Measurements from ENCODE around the gene TMEM14A. TPM values are rescaled to one million over a fixed set of nuclear protein-coding genes. Genes with fewer than 3 reads are reported as not detected.

TMEM14A gene
- total and polyA plus RNA-seq, 2 of the 8 experiments (the other 6 are each of a cell fraction or from before 2014, with no cell fraction given) = 11.1 to 11.2 TPM

GRCh38 chr6:52689857-52690256 is 18.9 kb downstream of the TMEM14A start:
- DNase-seq (ENCODE audit: low read depth in 1 of 2, low spot score in 2 of 2) = no peak
- no peak overlapping the region for H3K4me2 ChIP-seq (ENCODE audit: insufficient read depth in 1 of 2, low read depth in 2 of 2, low read length in 2 of 2)
- H2BK12ac ChIP-seq (ENCODE audit: low read depth, low read length) = no peak overlapping the region
- H3K14ac ChIP-seq (ENCODE audit: insufficient read length) = no peak overlapping the region
- ChIA-PET CTCF (ENCODE audit: partially characterized antibody) (interaction anchor here (0.7 to 1.3 kb wide), 2 partner anchors 18 to 300 kb away, joined by 4 to 6 read pairs; no protein-coding TSS in a partner anchor), POLR2A (ENCODE audit: partially characterized antibody) (no interaction called here)
- H3K79me2 ChIP-seq (ENCODE audit: control insufficient read depth in 1 of 2, insufficient read depth in 2 of 2, low read length in 2 of 2) = no peaks in the 10 kb centered on the region
- no peak overlapping the region for H3K23ac ChIP-seq (ENCODE audit: insufficient read length)
- H2AFZ ChIP-seq (ENCODE audit: low read length) = no peak overlapping the region
- H3K4me1 ChIP-seq (replicated peaks in 1 of 4; ENCODE audit: control insufficient read depth in 3 of 4, insufficient read depth in 4 of 4, low read length in 3 of 4) = no peaks in the 10 kb centered on the region
- no peak overlapping the region for H3K27ac ChIP-seq (ENCODE audit: low read depth, low read length)
- no peaks in the 10 kb centered on the region for H3K27me3 ChIP-seq (replicated peaks in 1 of 4; ENCODE audit: control insufficient read depth in 3 of 4, extremely low read depth in 1 of 4, insufficient read depth in 3 of 4, low read length in 3 of 4)
- H3K36me3 ChIP-seq (ENCODE audit: control insufficient read depth in 2 of 4, insufficient read depth in 4 of 4, low read length in 3 of 4) = no peaks in the 10 kb centered on the region
- H3K9me3 ChIP-seq (ENCODE audit: insufficient read depth in 2 of 2, low read depth in 1 of 2, low read length in 1 of 2) = no peaks in the 10 kb centered on the region
- no peak overlapping the region for H2BK20ac ChIP-seq (ENCODE audit: low read length)
- H2BK5ac ChIP-seq (ENCODE audit: low read depth, low read length) = no peak overlapping the region
- no peak overlapping the region for H3K18ac ChIP-seq (ENCODE audit: extremely low read depth, low read length)
- no peaks in the 10 kb centered on the region for H4K20me1 ChIP-seq (replicated peaks in 1 of 2; ENCODE audit: control insufficient read depth in 1 of 2, insufficient read depth in 2 of 2, low read length in 2 of 2)
- whole genome bisulfite sequencing, 2 experiments (ENCODE audit: extremely low coverage in 1 of 2, insufficient coverage in 1 of 2, insufficient read length in 1 of 2, insufficient replicate concordance in 2 of 2, low coverage in 1 of 2, low lambda C conversion rate in 2 of 2, missing lambda C conversion rate in 1 of 2) = 93% methylated on average over 3 of the region's 3 CpGs; no CpG with 5 or more reads in 1 of the 2 experiments
- H4K8ac ChIP-seq (ENCODE audit: extremely low read depth, insufficient read depth, low read length) = no peak overlapping the region
- no peaks in the 10 kb centered on the region for H3K23me2 ChIP-seq (ENCODE audit: low read depth, low read length)
- no peaks in the 10 kb centered on the region for H3K79me1 ChIP-seq (ENCODE audit: low read depth, low read length)
- no peak overlapping the region for H3K56ac ChIP-seq (replicated peaks; ENCODE audit: insufficient read length, low read depth, low read length)
- no peak overlapping the region for H3K4ac ChIP-seq (replicated peaks; ENCODE audit: insufficient read length, low read depth, low read length)
- no peak overlapping the region for H4K5ac ChIP-seq (ENCODE audit: insufficient read length, low read depth, low read length)
- H4K91ac ChIP-seq (replicated peaks; ENCODE audit: insufficient read length, low read length) = no peak overlapping the region
- no peak overlapping the region for H2BK15ac ChIP-seq (ENCODE audit: low read length)
- no peak for FAIRE-seq
- H3K9ac ChIP-seq (replicated peaks in 1 of 4; ENCODE audit: extremely low read depth in 1 of 4, low read depth in 3 of 4, low read length in 3 of 4) = no peak overlapping the region
- no peak overlapping the region for H3K4me3 ChIP-seq (ENCODE audit: extremely low read depth in 1 of 4, insufficient read depth in 2 of 4, low read depth in 3 of 4, low read length in 4 of 4)
- H2AK5ac ChIP-seq (ENCODE audit: low read depth, low read length) = no peak overlapping the region
- no peak overlapping the region for H2BK120ac ChIP-seq (replicated peaks; ENCODE audit: low read depth, low read length)
- TF ChIP-seq NANOG (IDR thresholded peaks at IDR 0.05; ENCODE audit: insufficient read depth, low read depth, low read length, poor library complexity, severe bottlenecking) = no peak
- no peak for TF ChIP-seq EGR1 (IDR thresholded peaks at IDR 0.05; ENCODE audit: borderline replicate concordance, low read depth, low read length)
- TF ChIP-seq HDAC2 (IDR thresholded peaks at IDR 0.05; ENCODE audit: borderline replicate concordance in 1 of 2, low read depth in 2 of 2, low read length in 2 of 2) = no peak
- TF ChIP-seq SP1 (IDR thresholded peaks at IDR 0.05; ENCODE audit: low read depth, low read length) = no peak
- TF ChIP-seq TEAD4 (IDR thresholded peaks at IDR 0.05; ENCODE audit: low read depth, low read length) = no peak
- no peak for TF ChIP-seq CTCF (IDR thresholded peaks at IDR 0.05; ENCODE audit: control extremely low read depth in 1 of 3, insufficient read depth in 1 of 3, low read depth in 1 of 3, low read length in 3 of 3)
- TF ChIP-seq HDAC6 (IDR thresholded peaks at IDR 0.05; ENCODE audit: low read depth, low read length) = no peak
- no peak for TF ChIP-seq SIX5 (IDR thresholded peaks at IDR 0.05; ENCODE audit: low read depth, low read length)
- TF ChIP-seq SRF (IDR thresholded peaks at IDR 0.05; ENCODE audit: low read depth, low read length) = no peak
- TF ChIP-seq TCF12 (IDR thresholded peaks at IDR 0.05; ENCODE audit: low read depth, low read length) = no peak
- no peak for TF ChIP-seq TAF7 (optimal IDR thresholded peaks at IDR 0.05; ENCODE audit: borderline replicate concordance, low read depth, low read length)
- no peak for TF ChIP-seq SUZ12 (IDR thresholded peaks at IDR 0.05; ENCODE audit: low read length)
